Nephron (organoid): Measurements from ENCODE around the gene TTC6.

Source experiments
- H3K27ac Mint-ChIP-seq, 3 experiments: 2 replicates each; pipeline ENCODE4 v1.8.0; 2020; ENCODE audit warnings: mixed read lengths in 3 of 3, mild to moderate bottlenecking in 2 of 3, moderate library complexity in 1 of 3
- H3K27me3 Mint-ChIP-seq: 2 replicates; pipeline ENCODE4 v1.8.0; 2021; ENCODE audit warnings: low read depth, mild to moderate bottlenecking, moderate library complexity, mixed read lengths
- H3K36me3 Mint-ChIP-seq: 2 replicates; pipeline ENCODE4 v1.8.0; 2020; ENCODE audit warnings: low read depth, mixed read lengths
- H3K4me1 Mint-ChIP-seq: 2 replicates; pipeline ENCODE4 v1.8.0; 2020; ENCODE audit warnings: mixed read lengths
- H3K4me3 Mint-ChIP-seq, 3 experiments: 2 replicates each; pipeline ENCODE4 v1.8.0; 2020; ENCODE audit warnings: mild to moderate bottlenecking in 3 of 3, mixed read lengths in 3 of 3, moderate library complexity in 2 of 3
- H3K9me3 Mint-ChIP-seq: 2 replicates; pipeline ENCODE4 v1.8.0; 2020; ENCODE audit warnings: mixed read lengths
- CTCF ChIP-seq, 3 experiments: fragments of 200-600 bp; sonication (generic); IDR thresholded peaks; one replicate each; pipeline ENCODE4 v1.5.0; 2021; ENCODE audit warnings: antibody characterized with exemption in 3 of 3; ENCODE audit not compliant: unreplicated experiment in 3 of 3

The TTC6 gene

GRCh38 chr14:37566811-37567371 lies 28.5 kb upstream of the TTC6 start:
- Mint-ChIP-seq H3K27ac (peak overlapping the region in 1 of 3 experiments; percentile 74), H3K4me1 (peaks cover 6% of the 10 kb centered on the region), H3K27me3 (no peaks in the 10 kb centered on the region), H3K9me3 (no peaks in the 10 kb centered on the region), H3K36me3 (no peaks in the 10 kb centered on the region), H3K4me3 (no peak overlapping the region)
- no peak for TF ChIP-seq CTCF (IDR thresholded peaks at IDR 0.05; ENCODE audit: unreplicated experiment in 3 of 3)

GRCh38 chr14:37569729-37570128 lies 25.7 kb upstream of the TTC6 start:
- no peak overlapping the region for H3K27ac Mint-ChIP-seq
- no peaks in the 10 kb centered on the region for H3K9me3 Mint-ChIP-seq
- H3K4me1 Mint-ChIP-seq = peaks cover 6% of the 10 kb centered on the region
- no peaks in the 10 kb centered on the region for H3K36me3 Mint-ChIP-seq
- no peak overlapping the region for H3K4me3 Mint-ChIP-seq
- no peak for TF ChIP-seq CTCF (IDR thresholded peaks at IDR 0.05; ENCODE audit: unreplicated experiment in 3 of 3)
- peaks cover 7% of the 10 kb centered on the region for H3K27me3 Mint-ChIP-seq

GRCh38 chr14:37571391-37571790 lies 24.0 kb upstream of the TTC6 start:
- Mint-ChIP-seq H3K27ac (no peak overlapping the region), H3K4me3 (no peak overlapping the region), H3K4me1 (peaks cover 6% of the 10 kb centered on the region), H3K9me3 (no peaks in the 10 kb centered on the region), H3K27me3 (peaks cover 20% of the 10 kb centered on the region), H3K36me3 (no peaks in the 10 kb centered on the region)
- TF ChIP-seq CTCF (IDR thresholded peaks at IDR 0.05; ENCODE audit: unreplicated experiment in 3 of 3) = no peak

DNA sequence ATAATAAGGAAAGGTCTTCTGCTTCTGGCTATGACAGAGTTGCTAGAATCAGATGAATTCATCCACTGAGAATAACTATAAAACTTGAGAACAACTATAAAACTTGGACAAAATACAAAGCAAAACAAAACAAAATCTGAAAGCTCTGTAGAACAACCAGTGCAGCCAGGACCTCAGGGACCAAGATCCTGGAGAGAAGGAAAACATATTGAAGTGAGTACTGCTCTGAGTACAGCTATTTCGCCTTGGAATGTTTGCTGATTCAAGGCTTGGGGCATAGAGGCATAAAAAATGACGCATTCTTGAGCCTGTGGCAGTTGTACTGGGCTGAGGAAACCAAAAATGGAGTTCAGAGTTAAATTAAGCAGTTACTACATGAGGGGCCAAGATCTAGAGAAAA lies 22.1 kb upstream of the TTC6 start:
- Mint-ChIP-seq H3K36me3 (no peaks in the 10 kb centered on the region), H3K4me3 (no peak overlapping the region), H3K4me1 (no peaks in the 10 kb centered on the region), H3K27ac (no peak overlapping the region), H3K27me3 (peaks cover 32% of the 10 kb centered on the region), H3K9me3 (no peaks in the 10 kb centered on the region)
- TF ChIP-seq CTCF (IDR thresholded peaks at IDR 0.05; ENCODE audit: unreplicated experiment in 3 of 3) = no peak

DNA sequence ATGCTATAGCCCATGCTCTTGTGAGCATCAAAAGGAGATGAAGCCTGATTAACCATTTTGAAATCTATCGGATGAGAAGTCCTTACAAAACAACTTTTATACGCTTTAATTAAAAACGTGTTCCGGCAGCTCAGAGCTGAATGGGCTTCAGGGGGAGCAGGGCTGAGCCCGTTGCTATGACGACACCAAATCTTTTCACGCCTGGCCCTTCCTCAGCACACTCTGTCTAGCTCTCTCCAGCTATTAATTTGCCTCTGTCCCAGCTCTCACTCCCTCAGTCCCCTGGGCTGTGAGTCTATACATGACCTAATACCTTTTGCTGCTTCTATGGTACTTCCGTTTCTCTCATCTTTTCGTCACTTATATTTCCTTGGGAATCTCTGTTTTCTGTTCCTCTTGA lies 16.2 kb upstream of the TTC6 start:
- Mint-ChIP-seq H3K27ac (no peak overlapping the region), H3K36me3 (no peaks in the 10 kb centered on the region), H3K4me3 (no peak overlapping the region), H3K9me3 (no peaks in the 10 kb centered on the region), H3K4me1 (no peaks in the 10 kb centered on the region), H3K27me3 (peaks cover 87% of the 10 kb centered on the region)
- TF ChIP-seq CTCF (IDR thresholded peaks at IDR 0.05; ENCODE audit: unreplicated experiment in 3 of 3) = no peak

DNA sequence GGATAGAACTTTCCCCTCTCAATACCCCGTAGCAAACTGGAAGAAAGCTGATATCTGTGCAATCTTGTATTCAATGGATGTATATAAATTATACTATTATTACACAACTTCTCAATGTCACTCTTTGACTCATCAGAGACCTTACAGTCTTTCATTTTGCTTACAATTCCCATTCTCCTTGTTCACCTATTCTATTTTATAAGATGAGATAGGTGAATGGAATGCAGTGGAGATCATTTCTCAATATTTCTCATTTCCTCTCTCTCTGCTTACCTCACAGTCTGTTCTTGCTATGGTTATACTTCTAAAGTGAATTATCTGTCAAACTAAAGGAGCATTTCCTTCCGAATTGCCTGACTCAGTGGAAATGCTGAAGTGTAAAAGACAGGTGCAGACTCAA lies 15.3 kb upstream of the TTC6 start:
- no peak for TF ChIP-seq CTCF (IDR thresholded peaks at IDR 0.05; ENCODE audit: unreplicated experiment in 3 of 3)
- Mint-ChIP-seq H3K27ac (no peak overlapping the region), H3K9me3 (no peaks in the 10 kb centered on the region)

More for the DNA sequence above, 15.3 kb upstream of the TTC6 start:
- Mint-ChIP-seq H3K4me1 (no peaks in the 10 kb centered on the region), H3K36me3 (no peaks in the 10 kb centered on the region), H3K4me3 (no peak overlapping the region), H3K27me3 (peaks cover 87% of the 10 kb centered on the region)
